Measurements from ENCODE around the gene PKNOX2. TPM values are rescaled to one million over a fixed set of nuclear protein-coding genes. Genes with fewer than 3 reads are reported as not detected.

PKNOX2 gene
- total RNA-seq, 2 donors from 2014 or later, result 4.0 to 6.9 TPM

DNA sequence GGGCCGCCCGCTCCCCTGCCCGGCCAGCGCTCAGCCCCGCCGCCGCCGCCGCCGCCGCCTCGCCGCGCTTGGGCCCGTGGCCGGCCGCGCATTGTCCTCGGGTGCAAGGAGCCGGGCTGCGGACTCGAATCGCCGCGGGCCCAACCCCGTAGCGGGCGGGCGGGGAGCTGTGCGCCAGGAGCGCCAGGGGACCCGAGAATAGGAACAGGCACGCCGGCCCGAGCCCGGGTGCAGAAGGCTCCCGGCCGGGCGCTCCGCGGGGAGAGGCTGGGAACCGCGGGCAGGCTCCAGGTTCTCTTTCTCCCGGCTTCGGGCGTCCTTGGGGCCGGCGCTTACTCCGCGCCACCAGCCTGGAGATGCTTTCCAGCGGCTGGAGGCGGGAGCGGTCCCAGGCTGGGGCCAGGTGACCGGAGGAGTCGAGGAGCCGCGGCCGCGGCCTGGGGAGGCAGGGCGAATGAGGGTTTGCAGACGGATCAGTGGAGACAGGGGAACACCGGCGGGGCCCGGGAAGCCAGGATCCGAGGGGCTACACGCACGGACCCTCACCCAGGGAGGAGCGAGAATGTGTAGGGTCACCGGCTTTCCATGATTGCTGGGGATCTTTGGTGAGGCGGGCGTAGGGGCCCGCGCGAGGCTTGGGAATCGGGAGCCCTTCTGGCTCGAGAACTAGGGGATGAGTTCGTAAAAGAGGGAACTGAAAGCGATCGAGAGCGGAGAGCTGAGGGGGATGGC is 726 bp downstream of the PKNOX2 start:
- Mint-ChIP-seq H3K27me3 (ENCODE audit: insufficient read depth) (peaks cover 29% of the 10 kb centered on the region), H3K4me3 (peak overlapping the region; percentile 86), H3K9me3 (no peaks in the 10 kb centered on the region), H3K4me1 (peaks cover 60% of the 10 kb centered on the region), H3K27ac (peak overlapping the region; percentile 65), H3K36me3 (ENCODE audit: low read depth) (no peaks in the 10 kb centered on the region)
- H3K36me3 ChIP-seq (ENCODE audit: control insufficient read depth, insufficient read depth, low read length), result no peaks in the 10 kb centered on the region
- H3K9ac ChIP-seq (ENCODE audit: extremely low read depth, low read length, poor library complexity, severe bottlenecking), result peak overlapping the region; percentile 59
- peak overlapping the region; percentile 86 for H3K27ac ChIP-seq (ENCODE audit: low read depth, low read length)
- peaks cover 39% of the 10 kb centered on the region for H3K4me1 ChIP-seq (ENCODE audit: control insufficient read depth, insufficient read depth, low read length)
- DNase-seq, result peak; percentile 84
- peak overlapping the region; percentile 83 for H3K4me3 ChIP-seq (ENCODE audit: low read length)
- TF ChIP-seq CTCF (conservative IDR thresholded peaks at IDR 0.05), result no peak
- no peaks in the 10 kb centered on the region for H3K9me3 ChIP-seq (ENCODE audit: control insufficient read depth, low read length)
- WGBS, 2 experiments (ENCODE audit: insufficient coverage in 1 of 2, insufficient read length in 1 of 2), result 0 to 1% methylated on average over 44 to 80 of the region's 80 CpGs
- peaks cover 11% of the 10 kb centered on the region for H3K27me3 ChIP-seq (ENCODE audit: control insufficient read depth, insufficient read depth, low read length, poor library complexity, severe bottlenecking)

GRCh38 chr11:125165843-125166763 is 1.6 kb downstream of the PKNOX2 start:
- Mint-ChIP-seq H3K36me3 (ENCODE audit: low read depth) (no peaks in the 10 kb centered on the region), H3K4me1 (peaks cover 64% of the 10 kb centered on the region), H3K9me3 (no peaks in the 10 kb centered on the region), H3K27me3 (ENCODE audit: insufficient read depth) (peaks cover 29% of the 10 kb centered on the region), H3K4me3 (peak overlapping the region; percentile 86), H3K27ac (peak overlapping the region; percentile 65)
- WGBS, 2 experiments (ENCODE audit: insufficient coverage in 1 of 2, insufficient read length in 1 of 2), result 0 to 1% methylated on average over 34 to 66 of the region's 66 CpGs
- peak overlapping the region; percentile 86 for H3K27ac ChIP-seq (ENCODE audit: low read depth, low read length)
- H3K9ac ChIP-seq (ENCODE audit: extremely low read depth, low read length, poor library complexity, severe bottlenecking), result peak overlapping the region; percentile 59
- peaks cover 42% of the 10 kb centered on the region for H3K4me1 ChIP-seq (ENCODE audit: control insufficient read depth, insufficient read depth, low read length)
- H3K27me3 ChIP-seq (ENCODE audit: control insufficient read depth, insufficient read depth, low read length, poor library complexity, severe bottlenecking), result peaks cover 11% of the 10 kb centered on the region
- TF ChIP-seq CTCF (conservative IDR thresholded peaks at IDR 0.05), result no peak
- H3K4me3 ChIP-seq (ENCODE audit: low read length), result peak overlapping the region; percentile 83
- DNase-seq, result peak; percentile 84
- H3K9me3 ChIP-seq (ENCODE audit: control insufficient read depth, low read length), result no peaks in the 10 kb centered on the region
- no peaks in the 10 kb centered on the region for H3K36me3 ChIP-seq (ENCODE audit: control insufficient read depth, insufficient read depth, low read length)

- Mint-ChIP-seq H3K27ac (peak overlapping the region; percentile 83), H3K4me3 (peak overlapping the region; percentile 86), H3K9me3 (no peaks in the 10 kb centered on the region), H3K4me1 (peaks cover 68% of the 10 kb centered on the region), H3K36me3 (ENCODE audit: low read depth) (no peaks in the 10 kb centered on the region), H3K27me3 (ENCODE audit: insufficient read depth) (peaks cover 25% of the 10 kb centered on the region)
- no peak for TF ChIP-seq CTCF (conservative IDR thresholded peaks at IDR 0.05)
- H3K9ac ChIP-seq (ENCODE audit: extremely low read depth, low read length, poor library complexity, severe bottlenecking), result peak overlapping the region; percentile 59
- no peak for DNase-seq
- H3K27me3 ChIP-seq (ENCODE audit: control insufficient read depth, insufficient read depth, low read length, poor library complexity, severe bottlenecking), result peaks cover 11% of the 10 kb centered on the region
- peaks cover 42% of the 10 kb centered on the region for H3K4me1 ChIP-seq (ENCODE audit: control insufficient read depth, insufficient read depth, low read length)
- 7 to 11% methylated on average over 10 to 15 of the region's 16 CpGs for WGBS, 2 experiments (ENCODE audit: insufficient coverage in 1 of 2, insufficient read length in 1 of 2)
- peak overlapping the region; percentile 86 for H3K27ac ChIP-seq (ENCODE audit: low read depth, low read length)
- H3K4me3 ChIP-seq (ENCODE audit: low read length), result peak overlapping the region; percentile 83
- no peaks in the 10 kb centered on the region for H3K36me3 ChIP-seq (ENCODE audit: control insufficient read depth, insufficient read depth, low read length)
- no peaks in the 10 kb centered on the region for H3K9me3 ChIP-seq (ENCODE audit: control insufficient read depth, low read length)
Measured at GRCh38 chr11:125166764-125167291, 2.3 kb downstream of the PKNOX2 start.

Measured in endodermal cell (in vitro differentiated cells).